H1 (cell line): Measurements from ENCODE around the gene SPACDR.

Experiments
- ATF3 ChIP-seq: IDR thresholded peaks from 2 replicates; pipeline ENCODE4 v1.6.1; 2011; ENCODE audit warnings: low read depth, mild to moderate bottlenecking, low read length; ENCODE audit not compliant: insufficient read depth
- CTCF ChIP-seq, 3 experiments: IDR thresholded peaks; 1 replicate in 2 of 3; 2 replicates in 1 of 3; pipeline versions ENCODE4 v1.5.1 to v1.6.1; 2011; ENCODE audit warnings: low read length in 3 of 3, mild to moderate bottlenecking in 3 of 3, inconsistent platforms in 2 of 3, low read depth in 1 of 3, moderate library complexity in 1 of 3; ENCODE audit not compliant: insufficient read depth in 1 of 3; ENCODE audit errors: control extremely low read depth in 1 of 3
- EGR1 ChIP-seq: IDR thresholded peaks from 2 replicates; pipeline ENCODE4 v1.6.1; 2011; ENCODE audit warnings: low read depth, low read length, borderline replicate concordance
- EZH2 ChIP-seq: fragments of 200-600 bp; sonication (generic); IDR thresholded peaks from 2 replicates; pipeline ENCODE4 v1.7.1; 2012; ENCODE audit warnings: low read depth, mild to moderate bottlenecking, moderate library complexity, low read length, inconsistent platforms; ENCODE audit not compliant: severe bottlenecking
- POLR2A ChIP-seq, 2 experiments: IDR thresholded peaks; 1 replicate in 1 of 2; 2 replicates in 1 of 2; pipeline ENCODE4 v1.6.1; 2011; ENCODE audit warnings: low read depth in 2 of 2, low read length in 2 of 2, mild to moderate bottlenecking in 2 of 2; ENCODE audit errors: control extremely low read depth in 1 of 2
- RAD21 ChIP-seq, 2 experiments: IDR thresholded peaks in 1 of 2; conservative IDR thresholded peaks in 1 of 2; 2 replicates each; pipeline ENCODE4 v1.6.1; 2011; ENCODE audit warnings: low read depth in 2 of 2, low read length in 2 of 2, improper control_type of control experiment in 1 of 2, inconsistent platforms in 1 of 2, mild to moderate bottlenecking in 1 of 2, moderate library complexity in 1 of 2
- RFX5 ChIP-seq: IDR thresholded peaks from 2 replicates; pipeline ENCODE4 v1.6.1; 2011; ENCODE audit warnings: low read depth, low read length, improper control_type of control experiment, borderline replicate concordance
- TF ChIP-seq, protein P1 (sequence below): IDR thresholded peaks from 2 replicates; pipeline ENCODE4 v1.6.1; 2012; ENCODE audit warnings: inconsistent platforms

DNA sequence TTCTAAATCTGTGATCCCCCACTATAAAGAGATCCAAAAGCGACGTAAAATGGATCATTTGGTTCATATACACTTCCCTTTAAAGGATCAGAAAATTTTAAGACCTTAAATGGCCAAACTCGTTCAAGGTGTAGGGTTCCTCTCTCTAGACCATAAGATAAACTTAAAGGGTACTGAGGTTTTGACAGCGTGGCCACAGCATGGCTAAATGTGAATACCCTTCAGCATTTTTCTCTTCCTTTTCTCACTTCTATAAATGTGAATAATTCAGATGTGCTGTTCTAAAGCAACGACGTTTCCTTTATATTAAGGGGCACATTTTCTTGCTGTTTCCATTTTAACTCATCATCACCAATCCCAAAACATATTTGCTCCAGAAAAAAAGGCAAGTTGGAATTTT, 40.7 kb downstream of the SPACDR start:
- TF ChIP-seq RFX5 (no peak), POLR2A (IDR thresholded peaks at IDR 0.05; ENCODE audit: control extremely low read depth in 1 of 2, low read depth in 2 of 2, low read length in 2 of 2) (no peak), EGR1 (no peak), EZH2 (no peak), CTCF (IDR thresholded peaks at IDR 0.05; ENCODE audit: control extremely low read depth in 1 of 3, insufficient read depth in 1 of 3, low read depth in 1 of 3, low read length in 3 of 3) (no peak), ATF3 (no peak), RAD21 (IDR thresholded peaks at IDR 0.05 in 1 of 2, conservative IDR thresholded peaks at IDR 0.05 in 1 of 2; ENCODE audit: low read depth in 2 of 2, low read length in 2 of 2) (no peak)
- TF ChIP-seq, protein P1, sequence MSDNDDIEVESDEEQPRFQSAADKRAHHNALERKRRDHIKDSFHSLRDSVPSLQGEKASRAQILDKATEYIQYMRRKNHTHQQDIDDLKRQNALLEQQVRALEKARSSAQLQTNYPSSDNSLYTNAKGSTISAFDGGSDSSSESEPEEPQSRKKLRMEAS, result no peak
